AG04450 (cell line): ENCODE results near the gene INSM2. TPM values are rescaled to one million over a fixed set of nuclear protein-coding genes. Genes with fewer than 3 reads are reported as not detected.

ENCODE experiments used
- CTCF ChIA-PET: fragments of 300-600, 350-600 bp; formaldehyde crosslinking; extraction: SDS; loops from one replicate; lab custom pipeline; 2022; ENCODE audit warnings: antibody characterized with exemption, inconsistent platforms; lab: Charles Lee
- POLR2A ChIA-PET: fragments of 350-600 bp; formaldehyde crosslinking; extraction: SDS; loops from one replicate; lab custom pipeline; 2021; ENCODE audit warnings: antibody characterized with exemption, inconsistent platforms; lab: Yijun Ruan, JAX
- DNase-seq: peaks from one replicate; pipeline ENCODE4 v3.0.0-alpha.2; 2011; ENCODE audit warnings: low read depth, low spot score
- H3K27ac ChIP-seq: one replicate; pipeline ENCODE4 v1.5.1; 2012; ENCODE audit warnings: low read depth, low read length, control low read depth
- H3K27me3 ChIP-seq: one replicate; pipeline ENCODE4 v1.6.0; 2012; ENCODE audit warnings: low read length; ENCODE audit not compliant: control insufficient read depth, insufficient read depth
- H3K4me3 ChIP-seq: 2 replicates; pipeline ENCODE4 v1.5.1; 2011; ENCODE audit warnings: mild to moderate bottlenecking, low read depth, low read length, control low read depth
- H3K9me3 ChIP-seq: 2 replicates; pipeline ENCODE4 v1.5.1; 2012; ENCODE audit warnings: low read length; ENCODE audit not compliant: control insufficient read depth, insufficient read depth
- polyA plus RNA-seq: library from polyadenylated mRNA; depleted of rRNA; stranded (reverse); fragments of >200 nt; gene quantifications from 2 replicates; pipeline ENCODE4 v1.2.3, GENCODE V29; 2011
- TF ChIP-seq, protein P1 (sequence below): IDR thresholded peaks from 2 replicates; pipeline ENCODE4 v1.5.1; 2011; ENCODE audit warnings: low read depth, low read length, control low read depth, inconsistent platforms

INSM2 gene
- polyA plus RNA-seq, 1 experiment, result not detected

- ChIA-PET CTCF (no interaction called here), POLR2A (no interaction called here)
- no peak for DNase-seq
- TF ChIP-seq, protein P1, sequence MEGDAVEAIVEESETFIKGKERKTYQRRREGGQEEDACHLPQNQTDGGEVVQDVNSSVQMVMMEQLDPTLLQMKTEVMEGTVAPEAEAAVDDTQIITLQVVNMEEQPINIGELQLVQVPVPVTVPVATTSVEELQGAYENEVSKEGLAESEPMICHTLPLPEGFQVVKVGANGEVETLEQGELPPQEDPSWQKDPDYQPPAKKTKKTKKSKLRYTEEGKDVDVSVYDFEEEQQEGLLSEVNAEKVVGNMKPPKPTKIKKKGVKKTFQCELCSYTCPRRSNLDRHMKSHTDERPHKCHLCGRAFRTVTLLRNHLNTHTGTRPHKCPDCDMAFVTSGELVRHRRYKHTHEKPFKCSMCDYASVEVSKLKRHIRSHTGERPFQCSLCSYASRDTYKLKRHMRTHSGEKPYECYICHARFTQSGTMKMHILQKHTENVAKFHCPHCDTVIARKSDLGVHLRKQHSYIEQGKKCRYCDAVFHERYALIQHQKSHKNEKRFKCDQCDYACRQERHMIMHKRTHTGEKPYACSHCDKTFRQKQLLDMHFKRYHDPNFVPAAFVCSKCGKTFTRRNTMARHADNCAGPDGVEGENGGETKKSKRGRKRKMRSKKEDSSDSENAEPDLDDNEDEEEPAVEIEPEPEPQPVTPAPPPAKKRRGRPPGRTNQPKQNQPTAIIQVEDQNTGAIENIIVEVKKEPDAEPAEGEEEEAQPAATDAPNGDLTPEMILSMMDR, result no peak
- Histone ChIP-seq H3K9me3 (no peaks in the 10 kb centered on the region), H3K27ac (no peak overlapping the region), H3K4me3 (no peak overlapping the region), H3K27me3 (no peaks in the 10 kb centered on the region)
These were observed 22.6 kb downstream of the INSM2 start for GRCh38 chr14:35556548-35556947.

DNA sequence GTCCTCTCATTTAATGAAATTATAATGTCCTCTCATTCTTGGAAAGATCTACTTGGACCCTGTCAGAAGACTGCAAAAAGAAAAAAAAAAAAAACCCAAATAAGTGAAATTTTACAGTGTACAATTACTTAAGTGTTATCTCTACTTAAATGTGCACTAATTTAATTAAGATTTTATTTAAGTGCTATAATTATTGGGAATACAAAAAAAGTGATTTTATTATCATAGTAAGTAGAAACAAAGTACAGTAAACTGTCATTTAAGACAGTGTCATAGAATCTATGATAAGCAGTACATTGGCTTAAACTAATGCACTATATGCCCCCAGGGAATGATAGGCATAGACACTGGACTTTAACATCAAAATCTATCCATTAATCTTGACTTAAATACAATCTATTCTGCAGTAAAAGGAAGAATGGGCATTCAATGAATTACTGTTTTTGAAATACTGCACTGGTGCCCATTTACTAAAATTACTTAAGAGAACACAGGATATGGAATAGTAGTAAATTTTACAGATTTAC, 23.3 kb downstream of the INSM2 start:
- TF ChIP-seq, protein P1, result no peak
- no peaks in the 10 kb centered on the region for H3K9me3 ChIP-seq
- CTCF ChIA-PET, result no interaction called here
- H3K4me3 ChIP-seq, result no peak overlapping the region
- POLR2A ChIA-PET, result no interaction called here
- no peaks in the 10 kb centered on the region for H3K27me3 ChIP-seq
- DNase-seq, result no peak
- H3K27ac ChIP-seq, result no peak overlapping the region

- DNase-seq, result no peak
- Histone ChIP-seq H3K27ac (no peak overlapping the region), H3K4me3 (no peak overlapping the region), H3K9me3 (no peaks in the 10 kb centered on the region), H3K27me3 (no peaks in the 10 kb centered on the region)
- TF ChIP-seq, protein P1, result no peak
- ChIA-PET POLR2A (no interaction called here), CTCF (no interaction called here)
These were observed 24.7 kb downstream of the INSM2 start for GRCh38 chr14:35558680-35559079.

- TF ChIP-seq, protein P1, result no peak
- Histone ChIP-seq H3K9me3 (no peaks in the 10 kb centered on the region), H3K27me3 (no peaks in the 10 kb centered on the region), H3K4me3 (no peak overlapping the region), H3K27ac (no peak overlapping the region)
- DNase-seq, result no peak
- ChIA-PET CTCF (no interaction called here), POLR2A (no interaction called here)
These were observed 32.0 kb downstream of the INSM2 start for GRCh38 chr14:35565871-35566464.

DNA sequence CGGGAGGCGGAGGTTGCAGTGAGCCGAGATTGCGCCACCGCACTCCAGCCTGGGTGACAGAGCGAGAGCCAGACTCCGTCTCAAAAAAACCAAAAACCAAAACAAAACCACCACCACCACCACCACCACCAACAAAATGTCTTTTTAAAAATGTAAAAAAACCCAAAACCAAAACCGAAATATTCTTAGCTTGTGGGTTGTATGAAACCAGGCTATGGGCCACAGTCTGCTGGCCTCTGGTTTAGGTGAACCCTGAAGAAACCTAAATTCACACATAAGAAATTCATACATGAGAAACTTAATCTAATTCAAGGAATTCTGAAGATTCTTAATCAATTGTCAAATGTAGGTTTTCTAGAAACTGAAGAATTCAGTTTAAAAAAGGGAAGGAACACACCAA, 37.6 kb downstream of the INSM2 start:
- TF ChIP-seq, protein P1, result no peak
- no peak for DNase-seq
- Histone ChIP-seq H3K27ac (no peak overlapping the region), H3K9me3 (no peaks in the 10 kb centered on the region), H3K4me3 (no peak overlapping the region), H3K27me3 (no peaks in the 10 kb centered on the region)
- POLR2A ChIA-PET, result no interaction called here
- CTCF ChIA-PET, result interaction anchor here (0.8 kb wide), 1 partner anchor 155 kb away, joined by 4 read pairs; no protein-coding TSS in a partner anchor
